ENCODE results near the gene SPSB1.

SPSB1 gene

GRCh38 chr1:9320520-9321479 lies 28.1 kb downstream of the SPSB1 start:
- no peak for FAIRE-seq

GRCh38 chr1:9321480-9321849 lies 28.8 kb downstream of the SPSB1 start:
- no peak for FAIRE-seq

DNA sequence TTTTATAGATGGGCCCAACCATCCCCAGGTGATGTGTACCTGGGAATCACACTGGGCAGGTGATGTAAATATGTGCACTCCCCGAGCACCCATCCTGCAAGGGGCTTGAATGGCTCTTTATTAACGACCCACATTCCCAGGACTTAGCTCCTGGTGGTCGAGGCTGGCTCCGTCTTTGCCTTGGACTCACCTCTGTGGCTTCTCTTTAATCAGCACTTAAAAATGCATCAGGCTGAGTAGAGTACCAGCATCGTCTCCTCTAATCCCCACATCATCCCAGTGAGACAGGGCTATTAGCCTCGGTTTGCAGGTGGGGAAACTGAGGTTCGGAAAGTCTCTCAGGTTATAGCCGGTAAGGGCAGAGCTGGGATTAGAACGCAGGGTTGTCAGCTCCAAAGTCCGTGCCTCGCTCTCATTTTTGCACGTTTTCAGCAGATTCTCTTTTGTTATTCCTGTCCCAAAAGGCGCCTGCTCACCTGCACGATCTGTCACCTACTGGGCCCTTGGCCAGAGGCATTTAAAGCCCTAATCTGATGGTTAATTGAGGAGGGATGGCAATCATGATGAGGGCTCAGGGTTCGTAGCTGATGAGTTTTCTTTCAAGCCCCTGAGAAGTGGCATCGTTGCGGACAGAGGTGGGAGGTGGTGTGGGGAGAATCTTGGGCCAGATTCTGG lies 29.4 kb downstream of the SPSB1 start:
- no peak for FAIRE-seq

DNA sequence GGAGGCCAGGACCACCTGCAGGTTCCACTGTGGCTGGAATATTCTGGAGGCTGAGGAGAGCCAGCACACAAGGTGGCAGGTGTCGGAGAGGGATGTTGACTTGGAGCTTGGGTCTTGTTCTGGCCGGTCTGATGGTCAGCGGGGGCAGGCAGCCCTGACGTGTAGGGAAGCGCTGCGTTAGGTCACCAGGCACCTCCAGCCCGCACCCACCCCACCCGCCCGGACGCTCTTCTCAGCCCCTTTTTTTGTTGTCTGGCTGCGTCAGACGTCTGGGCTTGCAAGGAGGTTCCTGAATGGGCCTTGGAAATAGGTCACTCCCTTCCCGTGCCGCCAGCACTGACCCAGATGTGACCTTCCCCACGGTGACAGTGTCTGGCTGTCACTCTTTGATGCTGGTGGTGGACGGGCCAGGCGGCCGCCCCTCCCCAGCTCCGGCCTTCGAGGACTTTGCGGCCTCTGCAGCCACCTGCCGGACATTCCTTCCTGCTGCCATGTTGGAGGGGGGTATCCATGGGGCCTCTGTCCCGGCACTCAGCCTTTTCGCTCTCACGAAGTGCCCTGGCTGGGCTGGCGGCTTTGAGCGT lies 30.1 kb downstream of the SPSB1 start:
- FAIRE-seq: no peak

GRCh38 chr1:9324246-9325096 lies 31.8 kb downstream of the SPSB1 start:
- no peak for FAIRE-seq

DNA sequence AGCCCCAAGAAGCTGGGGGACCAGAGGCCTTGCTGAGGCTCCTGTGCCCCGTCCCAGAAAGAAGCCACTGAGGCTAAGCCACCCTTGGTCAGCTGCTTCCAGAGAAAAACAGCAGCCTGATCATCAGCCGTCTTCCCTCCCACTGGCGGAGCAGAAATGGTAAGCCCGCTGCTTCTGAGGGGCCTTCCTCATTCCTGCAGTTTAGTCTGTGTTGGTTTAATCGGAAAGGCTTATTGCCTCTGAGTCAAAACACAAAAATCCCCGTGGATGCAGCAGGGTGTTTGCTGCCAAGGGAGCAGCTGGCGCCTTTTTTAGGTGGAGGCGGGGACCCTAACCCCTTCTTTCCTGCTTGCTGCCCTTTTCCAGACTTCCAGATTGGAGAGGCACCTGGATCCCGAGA lies 33.9 kb downstream of the SPSB1 start:
- no peak for FAIRE-seq

DNA sequence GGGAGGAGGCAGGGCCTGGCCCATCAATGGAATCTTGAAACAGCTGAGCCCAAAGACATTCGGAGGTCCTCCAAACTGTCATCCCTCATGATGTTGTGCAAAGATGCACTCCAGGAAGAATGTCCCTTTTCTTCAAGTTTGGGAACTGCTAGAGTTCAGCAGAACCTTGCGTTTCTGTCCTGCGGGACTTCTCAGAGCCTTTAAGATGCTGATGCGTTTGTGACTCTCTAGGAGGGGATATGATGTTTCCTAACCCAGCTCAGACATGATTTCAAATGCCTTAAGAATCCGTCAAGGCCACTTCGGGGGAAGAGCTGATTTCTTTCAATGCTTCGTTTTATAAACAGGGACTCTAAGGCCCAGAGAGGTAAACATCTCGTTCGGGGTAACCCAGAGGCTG lies 35.5 kb downstream of the SPSB1 start:
- FAIRE-seq: no peak

- FAIRE-seq: no peak
These were observed 36.0 kb downstream of the SPSB1 start for GRCh38 chr1:9328715-9329114.

DNA sequence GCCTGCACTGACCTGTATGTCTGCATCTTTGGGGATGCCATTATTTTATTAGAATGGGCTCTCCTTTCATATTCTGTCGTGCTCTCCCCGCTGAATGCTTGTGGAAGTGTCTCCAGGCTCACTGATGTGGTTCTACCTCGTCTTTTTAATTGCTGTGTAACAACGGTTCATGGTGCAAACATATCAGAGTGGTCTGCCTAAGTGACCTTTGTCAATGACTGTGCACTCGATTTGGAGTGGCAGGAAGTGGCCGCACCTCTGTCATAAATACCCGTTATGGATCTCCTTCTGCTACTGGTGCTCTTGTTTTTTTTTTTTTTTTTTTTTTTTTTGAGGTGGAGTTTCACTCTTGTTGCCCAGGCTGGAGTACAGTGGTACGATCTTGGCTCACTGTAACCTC lies 38.3 kb downstream of the SPSB1 start:
- FAIRE-seq: no peak

- no peak for FAIRE-seq
These were observed 39.1 kb downstream of the SPSB1 start for GRCh38 chr1:9331558-9332346.

DNA sequence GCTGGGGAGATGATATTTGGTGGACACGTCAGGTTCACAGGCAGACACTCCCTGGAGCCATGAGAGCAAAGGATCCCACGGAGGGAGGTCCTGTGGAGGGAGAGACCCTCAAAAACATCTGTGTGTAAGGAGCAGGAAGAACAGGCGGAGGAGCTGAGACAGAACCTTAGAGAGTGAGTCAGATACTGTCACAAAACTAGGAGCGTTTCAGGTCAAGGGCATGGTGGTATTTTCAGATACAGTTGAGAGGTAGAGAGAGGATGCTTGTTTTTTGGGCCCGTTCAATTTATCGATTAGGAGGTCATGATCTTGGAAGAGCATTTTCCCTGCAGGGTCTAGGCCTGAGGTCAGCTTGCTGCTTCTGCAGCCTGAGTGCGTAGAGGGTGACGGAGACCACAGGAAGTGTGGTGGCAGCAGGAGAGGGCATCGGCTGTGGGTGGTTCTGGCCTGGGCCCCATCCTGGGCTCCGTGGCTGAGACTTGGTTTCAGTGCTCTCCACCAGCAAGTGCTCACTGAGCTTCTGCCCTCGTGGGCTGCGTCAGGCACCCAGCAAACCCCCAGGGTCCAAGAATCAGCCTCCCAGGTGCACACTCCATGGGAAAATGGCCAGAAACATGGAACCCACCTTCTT lies 39.9 kb downstream of the SPSB1 start:
- no peak for FAIRE-seq

DNA sequence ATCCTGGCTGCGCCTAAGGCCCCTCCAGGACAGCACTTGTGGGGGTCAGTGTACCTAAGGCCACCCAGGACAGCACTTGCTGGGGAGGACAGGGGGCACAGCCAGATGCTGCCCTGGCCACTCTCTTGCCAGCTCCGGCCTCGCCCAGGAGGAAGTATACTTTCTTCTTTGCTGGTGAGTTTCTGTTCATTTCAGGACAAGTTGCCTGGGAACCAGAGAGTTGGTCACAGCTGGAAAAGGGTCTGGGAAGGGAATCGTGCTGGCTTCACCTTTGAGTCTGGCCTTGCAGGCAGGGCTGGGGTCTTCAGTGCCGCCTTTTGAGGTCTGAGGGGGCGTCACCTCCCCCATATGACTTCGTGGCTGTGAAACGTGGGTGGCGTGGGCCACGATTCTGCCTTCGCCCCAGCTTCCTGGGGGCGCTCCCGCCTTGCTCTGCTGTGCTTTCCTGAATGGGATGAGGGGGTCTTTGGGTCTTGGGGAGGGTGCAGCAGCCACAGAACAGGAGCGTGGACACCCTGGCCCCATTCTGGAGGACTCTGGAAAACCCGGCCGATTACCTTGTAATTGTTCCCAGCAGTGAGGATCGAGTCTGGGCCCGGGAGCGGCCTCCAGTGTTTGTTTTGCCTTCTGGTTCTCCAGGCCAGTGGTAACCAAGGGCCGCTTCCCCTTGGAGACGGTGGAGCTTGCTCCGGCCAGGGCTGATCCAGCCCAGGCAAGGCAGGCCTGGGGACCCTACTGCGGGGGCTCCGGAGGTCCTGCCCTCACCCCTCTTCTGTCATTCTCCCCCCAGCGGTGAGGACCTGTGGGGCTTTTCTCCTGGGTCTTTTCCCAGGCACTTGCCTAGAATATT lies 45.9 kb downstream of the SPSB1 start:
- FAIRE-seq: no peak

DNA sequence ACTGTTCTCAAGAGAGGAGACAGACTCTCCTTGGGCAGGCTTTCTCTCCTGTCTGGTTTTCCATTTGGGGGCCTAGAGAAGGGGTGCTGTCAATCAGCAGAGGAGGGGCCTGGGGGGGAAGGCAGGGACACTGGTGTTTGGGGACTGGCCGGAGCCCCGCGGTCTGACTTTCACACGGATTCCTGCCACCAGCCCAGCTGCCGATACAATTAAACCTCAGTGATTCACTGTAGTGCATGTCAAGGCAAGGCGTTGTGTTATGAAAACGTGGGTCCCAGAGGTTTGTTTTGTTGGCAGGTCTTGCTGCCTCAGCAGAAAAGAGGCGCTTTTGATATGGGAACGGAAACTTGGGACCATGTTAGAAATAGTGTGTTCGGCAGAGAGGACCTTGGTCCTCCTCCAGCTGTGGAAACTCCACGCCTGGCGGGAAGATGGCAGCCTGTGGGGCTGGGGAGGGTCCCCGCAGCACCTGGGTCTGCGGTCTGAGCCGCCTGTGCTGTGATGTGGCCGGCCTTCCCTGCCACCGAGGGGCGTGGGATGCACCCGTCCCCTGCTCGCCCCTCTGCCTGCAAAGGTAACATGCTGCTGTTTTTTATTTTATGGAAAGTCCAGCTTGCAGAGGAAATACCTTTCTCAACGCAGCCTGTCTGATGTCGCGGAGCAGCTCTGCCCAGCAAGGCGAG lies 47.6 kb downstream of the SPSB1 start:
- FAIRE-seq: no peak

- FAIRE-seq: no peak
These were observed 48.2 kb downstream of the SPSB1 start for GRCh38 chr1:9340864-9341263.

DNA sequence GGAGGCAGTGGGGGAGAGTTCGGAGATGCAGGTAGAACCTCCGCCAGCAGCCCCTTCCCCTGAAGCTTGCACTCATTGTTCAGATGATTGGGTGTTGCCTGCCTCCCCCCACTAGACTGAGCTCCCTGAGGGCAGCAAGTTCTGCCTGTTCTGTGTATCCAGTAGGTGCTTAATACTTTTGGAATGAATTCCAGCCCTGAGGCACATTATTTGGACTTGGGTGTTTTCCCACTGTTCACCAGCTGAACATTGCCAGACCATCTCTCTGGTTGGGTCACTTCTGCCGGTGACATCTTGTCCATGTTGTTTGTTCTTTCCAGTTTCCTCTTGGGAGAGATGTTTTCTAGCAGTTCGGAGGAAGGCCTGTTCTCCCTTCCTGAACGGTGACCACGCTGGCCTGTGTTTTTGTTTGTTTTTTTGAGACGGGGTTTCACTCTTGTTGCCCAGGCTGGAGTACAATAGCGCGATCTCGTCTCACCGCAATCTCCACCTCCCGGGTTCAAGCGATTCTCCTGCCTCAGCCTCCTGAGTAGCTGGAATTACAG lies 48.7 kb downstream of the SPSB1 start:
- FAIRE-seq: no peak

DNA sequence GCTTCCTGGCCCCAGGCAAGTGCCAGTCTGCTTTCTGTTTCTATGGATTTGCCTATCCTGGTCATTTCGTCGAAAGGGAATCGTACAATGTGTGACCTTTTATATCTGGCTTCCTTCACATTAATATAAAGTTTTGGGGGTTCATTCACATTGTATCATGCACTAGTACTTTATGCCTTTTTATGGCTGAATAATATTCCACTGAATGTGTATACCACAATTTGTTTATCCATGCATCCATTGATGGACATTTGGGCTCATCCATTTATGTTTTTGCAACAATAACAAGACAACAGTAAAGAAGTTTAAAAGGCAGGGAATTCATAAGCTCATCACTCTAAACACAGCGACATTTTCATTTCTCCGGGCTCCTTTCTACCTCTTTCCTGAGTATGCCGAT lies 50.6 kb downstream of the SPSB1 start:
- FAIRE-seq: no peak

- FAIRE-seq: no peak
These were observed 51.9 kb downstream of the SPSB1 start for GRCh38 chr1:9344426-9345200.

DNA sequence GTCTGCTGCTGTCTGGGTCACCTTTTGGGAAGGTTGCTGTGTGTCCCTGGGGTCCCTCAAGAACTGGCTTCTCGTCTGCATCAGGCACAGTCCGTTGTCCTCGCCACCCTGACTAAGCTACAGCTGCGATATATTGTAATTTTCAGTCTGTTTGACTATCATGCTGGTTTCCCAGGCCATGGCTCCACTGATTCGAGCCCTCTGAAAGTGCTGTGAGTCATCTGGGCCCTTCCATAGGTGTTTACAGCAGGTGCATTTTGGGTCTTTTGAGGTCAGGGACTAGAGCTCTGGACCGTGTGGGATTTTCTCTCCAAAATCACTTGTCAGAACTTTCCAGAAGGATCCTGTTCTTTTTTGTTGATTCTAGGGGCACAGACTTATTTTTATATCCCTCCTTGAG lies 52.8 kb downstream of the SPSB1 start:
- no peak for FAIRE-seq

DNA sequence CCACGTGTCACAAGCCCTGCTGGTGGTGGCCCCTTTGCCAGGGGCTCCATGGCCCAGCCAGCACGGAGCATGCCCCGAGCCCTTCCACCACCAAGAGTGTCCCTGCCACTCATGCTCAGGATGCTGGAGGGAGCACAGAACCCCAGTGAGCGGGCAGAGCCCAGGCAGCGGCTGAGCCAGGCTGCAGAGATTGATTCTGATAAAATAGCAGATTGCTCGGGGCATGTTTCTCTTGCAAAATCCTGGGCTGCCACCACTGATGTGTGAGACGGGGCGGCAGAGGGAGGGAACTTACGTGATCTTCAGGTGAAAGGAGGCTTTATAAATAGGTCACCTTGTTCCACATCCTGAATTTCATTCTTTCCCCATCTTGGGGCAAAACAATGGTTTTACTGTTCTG lies 53.2 kb downstream of the SPSB1 start:
- no peak for FAIRE-seq
